Panc1 (cell line): ENCODE results near the gene ELFN2. TPM values are rescaled to one million over a fixed set of nuclear protein-coding genes. Genes with fewer than 3 reads are reported as not detected.

Source experiments
- ATAC-seq: fragments of 200-7000 bp; cut with Tn5 transposase; 2 replicates; pipeline ENCODE4 v1.9.1; 2020; ENCODE audit warnings: mild to moderate bottlenecking, moderate library complexity
- BruUV-seq: library from RNA; stranded (reverse); fragments of 400-500 nt; replicated peaks from 2 replicates; lab custom pipeline; 2021; lab: Mats Ljungman, UMichigan
- CTCF ChIA-PET: fragments of 300-600 bp; sonication (Branson Sonifier 250); formaldehyde crosslinking; loops from one replicate; lab custom pipeline; 2022; ENCODE audit warnings: antibody characterized with exemption; lab: Charles Lee
- POLR2A ChIA-PET: fragments of 300-600 bp; sonication (Branson Sonifier 250); formaldehyde crosslinking; loops from one replicate; lab custom pipeline; 2022; ENCODE audit warnings: antibody characterized with exemption; lab: Charles Lee
- DNase-seq: peaks from one replicate; pipeline ENCODE4 v3.0.0-alpha.2; 2010; ENCODE audit warnings: low read depth, low spot score
- H3K27ac ChIP-seq: 2 replicates; pipeline ENCODE4 v1.5.1; 2011; ENCODE audit warnings: mild to moderate bottlenecking, low read length, inconsistent platforms
- H3K27me3 ChIP-seq: fragments of 200-500 bp; sonication (Bioruptor generic); 2 replicates; pipeline ENCODE4 v1.6.0; 2014; ENCODE audit warnings: low read length, inconsistent platforms; ENCODE audit not compliant: control insufficient read depth, insufficient read depth
- H3K36me3 ChIP-seq: fragments of 200-500 bp; sonication (Bioruptor generic); 2 replicates; pipeline ENCODE4 v1.5.1; 2014; ENCODE audit warnings: inconsistent platforms, mild to moderate bottlenecking, low read length, moderate library complexity; ENCODE audit not compliant: control insufficient read depth, insufficient read depth
- H3K4me1 ChIP-seq: 2 replicates; pipeline ENCODE4 v1.5.1; 2011; ENCODE audit warnings: inconsistent platforms, mild to moderate bottlenecking, low read length, moderate library complexity; ENCODE audit not compliant: control insufficient read depth, insufficient read depth
- H3K4me3 ChIP-seq, 2 experiments: 2 replicates each; pipeline ENCODE4 v1.5.1; 2011 to 2012; ENCODE audit warnings: low read depth in 2 of 2, low read length in 2 of 2, mild to moderate bottlenecking in 2 of 2, inconsistent platforms in 1 of 2, moderate library complexity in 1 of 2
- H3K9me3 ChIP-seq: fragments of 200-500 bp; sonication (Bioruptor generic); 2 replicates; pipeline ENCODE4 v1.5.1; 2014; ENCODE audit warnings: low read depth, mild to moderate bottlenecking, inconsistent platforms, low read length, moderate library complexity; ENCODE audit not compliant: control insufficient read depth, insufficient read depth
- CTCF ChIP-seq: fragments of 450-650 bp; IDR thresholded peaks from 2 replicates; pipeline ENCODE4 v1.5.1; 2017; ENCODE audit warnings: mild to moderate bottlenecking
- POLR2AphosphoS5 ChIP-seq: IDR thresholded peaks from 2 replicates; pipeline ENCODE4 v1.6.1; 2012; ENCODE audit warnings: mild to moderate bottlenecking, low read depth, low read length, moderate library complexity
- SIN3A ChIP-seq: IDR thresholded peaks from 2 replicates; pipeline ENCODE4 v1.6.1; 2012; ENCODE audit warnings: low read depth, mild to moderate bottlenecking, low read length, moderate library complexity, borderline replicate concordance; ENCODE audit not compliant: insufficient read depth
- TCF7L2 ChIP-seq: IDR thresholded peaks from 2 replicates; pipeline ENCODE4 v1.6.1; 2011; ENCODE audit warnings: mild to moderate bottlenecking, low read depth, low read length, inconsistent platforms
- in situ Hi-C: cut with HindIII; loops from 2 replicates; pipeline ENCODE4 v1.10.0; 2016; ENCODE audit warnings: low sequenced_read_pairs, low pct_unique_long_range_greater_than_20kb
- intact Hi-C: fragments of 100-400 bp; cut with micrococcal nuclease; formaldehyde crosslinking; loops from one replicate; pipeline ENCODE4 v1.10.0; 2022; ENCODE audit not compliant: unreplicated experiment
- total RNA-seq: library from RNA; stranded (reverse); gene quantifications from one replicate; pipeline ENCODE4 v1.2.1, GENCODE V29; 2021; ENCODE audit not compliant: unreplicated experiment
- TF ChIP-seq, protein P1 (sequence below), 2 experiments: IDR thresholded peaks; 2 replicates each; pipeline ENCODE4 v1.6.1; 2011 to 2012; ENCODE audit warnings: low read depth in 2 of 2, control low read depth in 1 of 2, low read length in 1 of 2, mild to moderate bottlenecking in 1 of 2, moderate library complexity in 1 of 2; ENCODE audit not compliant: insufficient read depth in 1 of 2

ELFN2 gene
- total RNA-seq, 1 experiment from 2014 or later = 2.9 TPM

GRCh38 chr22:37387793-37388192, 39.5 kb downstream of the ELFN2 start:
- in situ Hi-C loops = no loop called here
- TF ChIP-seq, protein P1, sequence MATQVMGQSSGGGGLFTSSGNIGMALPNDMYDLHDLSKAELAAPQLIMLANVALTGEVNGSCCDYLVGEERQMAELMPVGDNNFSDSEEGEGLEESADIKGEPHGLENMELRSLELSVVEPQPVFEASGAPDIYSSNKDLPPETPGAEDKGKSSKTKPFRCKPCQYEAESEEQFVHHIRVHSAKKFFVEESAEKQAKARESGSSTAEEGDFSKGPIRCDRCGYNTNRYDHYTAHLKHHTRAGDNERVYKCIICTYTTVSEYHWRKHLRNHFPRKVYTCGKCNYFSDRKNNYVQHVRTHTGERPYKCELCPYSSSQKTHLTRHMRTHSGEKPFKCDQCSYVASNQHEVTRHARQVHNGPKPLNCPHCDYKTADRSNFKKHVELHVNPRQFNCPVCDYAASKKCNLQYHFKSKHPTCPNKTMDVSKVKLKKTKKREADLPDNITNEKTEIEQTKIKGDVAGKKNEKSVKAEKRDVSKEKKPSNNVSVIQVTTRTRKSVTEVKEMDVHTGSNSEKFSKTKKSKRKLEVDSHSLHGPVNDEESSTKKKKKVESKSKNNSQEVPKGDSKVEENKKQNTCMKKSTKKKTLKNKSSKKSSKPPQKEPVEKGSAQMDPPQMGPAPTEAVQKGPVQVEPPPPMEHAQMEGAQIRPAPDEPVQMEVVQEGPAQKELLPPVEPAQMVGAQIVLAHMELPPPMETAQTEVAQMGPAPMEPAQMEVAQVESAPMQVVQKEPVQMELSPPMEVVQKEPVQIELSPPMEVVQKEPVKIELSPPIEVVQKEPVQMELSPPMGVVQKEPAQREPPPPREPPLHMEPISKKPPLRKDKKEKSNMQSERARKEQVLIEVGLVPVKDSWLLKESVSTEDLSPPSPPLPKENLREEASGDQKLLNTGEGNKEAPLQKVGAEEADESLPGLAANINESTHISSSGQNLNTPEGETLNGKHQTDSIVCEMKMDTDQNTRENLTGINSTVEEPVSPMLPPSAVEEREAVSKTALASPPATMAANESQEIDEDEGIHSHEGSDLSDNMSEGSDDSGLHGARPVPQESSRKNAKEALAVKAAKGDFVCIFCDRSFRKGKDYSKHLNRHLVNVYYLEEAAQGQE (IDR thresholded peaks at IDR 0.05; ENCODE audit: insufficient read depth in 1 of 2, low read depth in 2 of 2, low read length in 1 of 2) = no peak
- no peak for TF ChIP-seq TCF7L2
- no peak for TF ChIP-seq SIN3A
- TF ChIP-seq POLR2AphosphoS5 = no peak
- TF ChIP-seq CTCF = no peak
- Histone ChIP-seq H3K4me1 (no peaks in the 10 kb centered on the region), H3K4me3 (no peak overlapping the region), H3K27me3 (no peaks in the 10 kb centered on the region), H3K9me3 (no peaks in the 10 kb centered on the region), H3K36me3 (no peaks in the 10 kb centered on the region), H3K27ac (no peak overlapping the region)
- ChIA-PET CTCF (no interaction called here), POLR2A (no interaction called here)
- no TSS peak for BruUV-seq
- ATAC-seq = no peak
- intact Hi-C loops = no loop called here
- DNase-seq = no peak

DNA sequence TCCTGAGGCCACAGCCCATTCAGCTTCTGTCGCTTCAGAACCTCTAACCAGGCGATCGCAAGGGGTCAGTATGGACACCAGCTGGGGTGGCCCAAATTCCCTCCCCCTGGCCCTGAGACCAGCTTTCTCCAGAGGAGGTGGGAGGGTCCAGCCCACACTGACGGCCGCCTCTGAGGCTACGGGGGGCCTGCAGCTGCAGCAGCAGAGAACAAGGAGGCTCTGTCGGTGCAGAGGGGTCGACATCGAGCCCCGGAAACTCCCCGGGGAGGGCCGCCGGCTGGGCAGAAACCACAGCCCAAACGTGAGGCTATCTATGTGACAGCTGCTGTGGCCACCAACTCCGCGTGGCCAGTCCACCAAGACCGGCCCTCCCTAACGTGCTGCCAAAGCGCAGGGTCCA, 40.8 kb downstream of the ELFN2 start:
- BruUV-seq = no TSS peak
- POLR2A ChIA-PET = interaction anchor here (0.6 kb wide), 1 partner anchor 271 kb away, joined by 10 read pairs; no protein-coding TSS in a partner anchor

More for the DNA sequence above, 40.8 kb downstream of the ELFN2 start:
- Histone ChIP-seq H3K27me3 (no peaks in the 10 kb centered on the region), H3K4me1 (no peaks in the 10 kb centered on the region; the same call in 1 of the 2 replicates), H3K4me3 (no peak overlapping the region), H3K27ac (no peak overlapping the region), H3K9me3 (no peaks in the 10 kb centered on the region), H3K36me3 (no peaks in the 10 kb centered on the region)
- DNase-seq = no peak
- intact Hi-C loops = no loop called here
- in situ Hi-C loops = no loop called here
- CTCF ChIA-PET = no interaction called here
- no peak for TF ChIP-seq POLR2AphosphoS5
- no peak for TF ChIP-seq CTCF
- no peak for TF ChIP-seq TCF7L2
- TF ChIP-seq SIN3A = no peak
- TF ChIP-seq, protein P1 (IDR thresholded peaks at IDR 0.05; ENCODE audit: insufficient read depth in 1 of 2, low read depth in 2 of 2, low read length in 1 of 2) = no peak
- no peak for ATAC-seq
